ENCODE data around the gene SCAI. TPM values are rescaled to one million over a fixed set of nuclear protein-coding genes. Genes with fewer than 3 reads are reported as not detected.
"Not testable (repeated sequence)": the region's sequence is repeated elsewhere in the genome, so short reads cannot be mapped to it uniquely, and the experiment has no call there.

Gene SCAI
- total and polyA plus RNA-seq, 4 donors, result 1.4 to 39.9 (median 8.0) TPM

- TF ChIP-seq, protein P1, sequence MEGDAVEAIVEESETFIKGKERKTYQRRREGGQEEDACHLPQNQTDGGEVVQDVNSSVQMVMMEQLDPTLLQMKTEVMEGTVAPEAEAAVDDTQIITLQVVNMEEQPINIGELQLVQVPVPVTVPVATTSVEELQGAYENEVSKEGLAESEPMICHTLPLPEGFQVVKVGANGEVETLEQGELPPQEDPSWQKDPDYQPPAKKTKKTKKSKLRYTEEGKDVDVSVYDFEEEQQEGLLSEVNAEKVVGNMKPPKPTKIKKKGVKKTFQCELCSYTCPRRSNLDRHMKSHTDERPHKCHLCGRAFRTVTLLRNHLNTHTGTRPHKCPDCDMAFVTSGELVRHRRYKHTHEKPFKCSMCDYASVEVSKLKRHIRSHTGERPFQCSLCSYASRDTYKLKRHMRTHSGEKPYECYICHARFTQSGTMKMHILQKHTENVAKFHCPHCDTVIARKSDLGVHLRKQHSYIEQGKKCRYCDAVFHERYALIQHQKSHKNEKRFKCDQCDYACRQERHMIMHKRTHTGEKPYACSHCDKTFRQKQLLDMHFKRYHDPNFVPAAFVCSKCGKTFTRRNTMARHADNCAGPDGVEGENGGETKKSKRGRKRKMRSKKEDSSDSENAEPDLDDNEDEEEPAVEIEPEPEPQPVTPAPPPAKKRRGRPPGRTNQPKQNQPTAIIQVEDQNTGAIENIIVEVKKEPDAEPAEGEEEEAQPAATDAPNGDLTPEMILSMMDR (IDR thresholded peaks at IDR 0.05; ENCODE audit: control extremely low read depth, extremely low read depth), result no peak
- Histone ChIP-seq H3K27me3 (ENCODE audit: control insufficient read depth in 3 of 3, insufficient read depth in 3 of 3, low read length in 2 of 3) (no peaks in the 10 kb centered on the region), H3K4me3 (peak overlapping the region; percentile 95), H3K9ac (ENCODE audit: insufficient read depth in 1 of 2, low read length in 2 of 2) (peak overlapping the region; percentile 78 to 96), H3K27ac (ENCODE audit: low read depth in 1 of 2, low read length in 1 of 2) (peak overlapping the region; percentile 94 to 95), H3K9me3 (ENCODE audit: control insufficient read depth in 4 of 4, insufficient read depth in 3 of 4, low read length in 3 of 4) (no peaks in the 10 kb centered on the region), H3K36me3 (ENCODE audit: control insufficient read depth in 4 of 4, insufficient read depth in 4 of 4, low read length in 4 of 4) (peaks cover 0 to 4% (median 1%) of the 10 kb centered on the region in 4 donors), H3K4me1 (ENCODE audit: control insufficient read depth in 5 of 5, insufficient read depth in 5 of 5, low read length in 5 of 5) (peaks cover 0 to 13% (median 8%) of the 10 kb centered on the region in 5 donors)
- ATAC-seq (ENCODE audit: insufficient read depth, low FRiP score) (no peak), DNase-seq (peak in 1 of 3 donors; percentile 30)
- WGBS, 2 donors, result 0% methylated on average over 26 of the region's 26 CpGs
Measured at GRCh38 chr9:125189011-125189360, 45.7 kb upstream of the SCAI start.

DNA sequence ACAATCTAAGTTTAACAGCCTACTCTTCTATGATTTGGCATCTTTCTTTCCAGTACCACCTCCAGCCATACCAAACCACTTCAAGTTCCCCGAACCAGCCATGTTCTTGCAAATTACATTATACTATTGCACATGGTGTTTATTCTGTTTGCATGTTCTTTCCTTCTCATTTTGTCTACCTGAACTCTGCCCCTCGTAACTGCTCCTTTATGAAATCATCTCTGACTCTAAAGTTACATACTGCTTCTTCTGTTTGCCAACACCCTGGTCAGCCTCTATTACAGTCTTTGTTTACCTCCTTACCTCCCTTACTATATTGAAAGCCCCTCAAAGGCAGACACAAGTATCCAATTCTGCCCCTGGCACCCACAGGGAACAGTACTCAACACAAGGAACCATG is 40.2 kb upstream of the SCAI start:
- H3K4me1 ChIP-seq (ENCODE audit: control insufficient read depth in 5 of 5, insufficient read depth in 5 of 5, low read length in 5 of 5), result peaks cover 3 to 17% (median 7%) of the 10 kb centered on the region in 5 donors
- no peak for ATAC-seq (ENCODE audit: insufficient read depth, low FRiP score)
- DNase-seq, result no peak
- H3K9me3 ChIP-seq (ENCODE audit: control insufficient read depth in 4 of 4, insufficient read depth in 3 of 4, low read length in 3 of 4), result no peaks in the 10 kb centered on the region
- TF ChIP-seq, protein P1 (IDR thresholded peaks at IDR 0.05; ENCODE audit: control extremely low read depth, extremely low read depth), result no peak
- no peaks in the 10 kb centered on the region for H3K27me3 ChIP-seq (ENCODE audit: control insufficient read depth in 3 of 3, insufficient read depth in 3 of 3, low read length in 2 of 3)
- H3K36me3 ChIP-seq (ENCODE audit: control insufficient read depth in 4 of 4, insufficient read depth in 4 of 4, low read length in 4 of 4), result peaks cover 0 to 3% (median 0%) of the 10 kb centered on the region in 4 donors
- peak overlapping the region in 1 of 2 donors; percentile 15 for H3K27ac ChIP-seq (ENCODE audit: low read depth in 1 of 2, low read length in 1 of 2)
- WGBS, 2 donors, result 50 to 59% methylated on average over 2 of the region's 2 CpGs
- H3K9ac ChIP-seq (ENCODE audit: insufficient read depth in 1 of 2, low read length in 2 of 2), result no peak overlapping the region
- no peak overlapping the region for H3K4me3 ChIP-seq

DNA sequence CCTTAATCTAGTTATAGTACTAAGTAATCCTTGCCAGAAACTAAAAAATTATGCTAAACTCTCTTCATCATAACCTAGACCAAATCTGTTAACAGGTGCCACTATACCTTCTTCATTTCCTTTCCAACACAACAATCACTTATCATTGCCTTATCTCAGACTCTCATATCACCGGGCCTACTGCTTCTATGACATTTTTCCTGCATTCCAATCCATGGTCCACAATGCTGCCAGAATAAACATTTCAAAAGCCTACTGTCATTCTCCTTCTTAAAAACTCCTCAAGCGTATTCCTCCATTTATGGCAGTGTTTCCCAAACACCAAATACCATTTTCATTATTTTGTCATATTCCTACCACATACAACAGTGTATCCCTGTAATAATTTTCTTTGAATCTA is 39.7 kb upstream of the SCAI start:
- WGBS, 2 donors, result 40 to 61% methylated on average over 2 of the region's 2 CpGs
- Histone ChIP-seq H3K9me3 (ENCODE audit: control insufficient read depth in 4 of 4, insufficient read depth in 3 of 4, low read length in 3 of 4) (no peaks in the 10 kb centered on the region), H3K9ac (ENCODE audit: insufficient read depth in 1 of 2, low read length in 2 of 2) (no peak overlapping the region), H3K27me3 (ENCODE audit: control insufficient read depth in 3 of 3, insufficient read depth in 3 of 3, low read length in 2 of 3) (no peaks in the 10 kb centered on the region), H3K36me3 (ENCODE audit: control insufficient read depth in 4 of 4, insufficient read depth in 4 of 4, low read length in 4 of 4) (peaks cover 0 to 3% (median 0%) of the 10 kb centered on the region in 4 donors), H3K27ac (ENCODE audit: low read depth in 1 of 2, low read length in 1 of 2) (peak overlapping the region in 1 of 2 donors; percentile 21), H3K4me1 (ENCODE audit: control insufficient read depth in 5 of 5, insufficient read depth in 5 of 5, low read length in 5 of 5) (peaks cover 0 to 17% (median 6%) of the 10 kb centered on the region in 5 donors), H3K4me3 (no peak overlapping the region)
- DNase-seq (no peak), ATAC-seq (ENCODE audit: insufficient read depth, low FRiP score) (no peak)
- TF ChIP-seq, protein P1 (IDR thresholded peaks at IDR 0.05; ENCODE audit: control extremely low read depth, extremely low read depth), result no peak

GRCh38 chr9:125181756-125182155 is 38.4 kb upstream of the SCAI start:
- peaks cover 0 to 14% (median 6%) of the 10 kb centered on the region in 5 donors for H3K4me1 ChIP-seq (ENCODE audit: control insufficient read depth in 5 of 5, insufficient read depth in 5 of 5, low read length in 5 of 5)
- not testable (repeated sequence) for H3K36me3 ChIP-seq (ENCODE audit: control insufficient read depth in 4 of 4, insufficient read depth in 4 of 4, low read length in 4 of 4); H3K4me3 ChIP-seq; DNase-seq; H3K27me3 ChIP-seq (ENCODE audit: control insufficient read depth in 3 of 3, insufficient read depth in 3 of 3, low read length in 2 of 3); ATAC-seq (ENCODE audit: insufficient read depth, low FRiP score); H3K27ac ChIP-seq (ENCODE audit: low read depth in 1 of 2, low read length in 1 of 2); H3K9ac ChIP-seq (ENCODE audit: insufficient read depth in 1 of 2, low read length in 2 of 2); H3K9me3 ChIP-seq (ENCODE audit: control insufficient read depth in 4 of 4, insufficient read depth in 3 of 4, low read length in 3 of 4)
- 93 to 94% methylated on average over 4 of the region's 4 CpGs for WGBS, 2 donors
